Naive B cell (primary cell): Measurements from ENCODE around the gene KRT13. TPM values are rescaled to one million over a fixed set of nuclear protein-coding genes. Genes with fewer than 3 reads are reported as not detected.

Source experiments
- ATAC-seq, 2 donors: fragments of 150-1000 bp; cut with Tn5 transposase; 2 replicates each; pipeline ENCODE4 v1.10.0; 2021; ENCODE audit warnings: low read depth in 2 of 2, mild to moderate bottlenecking in 2 of 2, moderate library complexity in 2 of 2
- DNase-seq: peaks from one replicate; pipeline ENCODE4 v3.0.0; 2022
- H3K27ac Mint-ChIP-seq, 6 donors: one replicate each; pipeline ENCODE4 v1.8.0; 2020 to 2022; ENCODE audit warnings: mild to moderate bottlenecking in 6 of 6, mixed read lengths in 6 of 6, moderate library complexity in 5 of 6, inconsistent platforms in 2 of 6
- H3K27me3 Mint-ChIP-seq, 3 donors: one replicate each; pipeline ENCODE4 v1.8.0; 2021 to 2022; ENCODE audit warnings: mixed read lengths in 3 of 3, mild to moderate bottlenecking in 1 of 3
- H3K36me3 Mint-ChIP-seq, 2 donors: one replicate each; pipeline ENCODE4 v1.8.0; 2020 to 2022; ENCODE audit warnings: mixed read lengths in 2 of 2, inconsistent platforms in 1 of 2, mild to moderate bottlenecking in 1 of 2
- H3K4me1 Mint-ChIP-seq, 3 donors: one replicate each; pipeline ENCODE4 v1.8.0; 2020 to 2022; ENCODE audit warnings: mixed read lengths in 3 of 3, inconsistent platforms in 1 of 3, mild to moderate bottlenecking in 1 of 3, moderate library complexity in 1 of 3
- H3K4me3 Mint-ChIP-seq, 8 donors: one replicate each; pipeline ENCODE4 v1.8.0; 2020 to 2022; ENCODE audit warnings: mild to moderate bottlenecking in 8 of 8, mixed read lengths in 8 of 8, moderate library complexity in 8 of 8, inconsistent platforms in 2 of 8
- H3K9me3 Mint-ChIP-seq, 7 donors: one replicate each; pipeline ENCODE4 v1.8.0; 2020 to 2022; ENCODE audit warnings: mixed read lengths in 7 of 7, mild to moderate bottlenecking in 5 of 7, inconsistent platforms in 2 of 7, moderate library complexity in 1 of 7
- polyA plus RNA-seq, 6 donors: library from polyadenylated mRNA; unstranded; fragments of 300-500 nt; fragmentation: Illumina TruSeq; gene quantifications; one replicate each; pipeline ENCODE4 v1.2.3, GENCODE V29; 2021; ENCODE audit warnings: low read depth in 6 of 6

KRT13 gene
- polyA plus RNA-seq, 6 donors from 2014 or later: not detected

DNA sequence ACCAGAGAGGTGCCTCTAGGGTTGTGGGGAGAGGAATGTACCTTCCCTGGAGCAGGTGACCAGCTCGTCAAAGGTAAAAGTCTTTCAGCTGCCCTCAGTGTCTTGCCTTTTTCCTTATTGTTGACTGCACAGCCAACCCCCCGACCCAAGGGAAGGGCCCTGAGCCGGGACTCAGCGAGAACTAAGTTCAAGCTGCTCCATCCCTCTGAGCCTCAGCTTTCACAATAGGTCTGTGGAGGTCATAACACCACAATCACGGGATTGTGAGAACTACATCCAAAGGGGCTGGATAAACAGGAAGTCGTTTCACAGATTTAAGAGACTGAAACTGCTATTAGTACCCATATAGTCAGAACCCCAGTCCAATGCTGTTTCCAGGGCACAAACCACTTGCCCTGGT, 13.1 kb downstream of the KRT13 start:
- Mint-ChIP-seq H3K4me1 (peaks cover 11 to 21% (median 16%) of the 10 kb centered on the region in 3 donors), H3K27ac (no peak overlapping the region), H3K4me3 (no peak overlapping the region), H3K36me3 (no peaks in the 10 kb centered on the region), H3K27me3 (peaks cover 8 to 27% (median 23%) of the 10 kb centered on the region in 3 donors), H3K9me3 (no peaks in the 10 kb centered on the region)
- ATAC-seq (no peak), DNase-seq (no peak)

DNA sequence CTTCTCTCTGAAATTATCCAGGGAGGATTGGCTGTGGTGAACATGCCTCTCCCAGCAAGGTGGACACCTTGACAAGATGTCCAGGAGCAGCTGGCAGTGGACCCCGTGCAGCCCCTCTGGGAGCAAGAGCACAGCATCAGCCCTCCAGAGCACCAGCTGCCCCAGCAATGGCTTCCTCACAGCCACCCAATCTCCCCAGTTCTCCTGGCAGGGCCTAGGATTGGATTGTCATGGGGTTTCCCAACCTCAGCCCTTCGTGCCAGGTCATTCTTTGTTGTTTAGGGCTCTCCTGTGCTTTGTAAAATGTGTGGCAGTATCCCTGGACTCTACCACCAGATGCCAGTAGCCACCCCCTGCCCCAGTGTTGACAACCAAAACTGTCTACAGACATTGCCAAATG, 13.9 kb downstream of the KRT13 start:
- H3K27me3 Mint-ChIP-seq: peaks cover 8 to 30% (median 23%) of the 10 kb centered on the region in 3 donors
- H3K9me3 Mint-ChIP-seq: no peaks in the 10 kb centered on the region
- H3K36me3 Mint-ChIP-seq: no peaks in the 10 kb centered on the region
- H3K4me3 Mint-ChIP-seq: no peak overlapping the region
- no peak overlapping the region for H3K27ac Mint-ChIP-seq
- ATAC-seq: no peak
- peaks cover 7 to 14% (median 8%) of the 10 kb centered on the region in 3 donors for H3K4me1 Mint-ChIP-seq
- no peak for DNase-seq

DNA sequence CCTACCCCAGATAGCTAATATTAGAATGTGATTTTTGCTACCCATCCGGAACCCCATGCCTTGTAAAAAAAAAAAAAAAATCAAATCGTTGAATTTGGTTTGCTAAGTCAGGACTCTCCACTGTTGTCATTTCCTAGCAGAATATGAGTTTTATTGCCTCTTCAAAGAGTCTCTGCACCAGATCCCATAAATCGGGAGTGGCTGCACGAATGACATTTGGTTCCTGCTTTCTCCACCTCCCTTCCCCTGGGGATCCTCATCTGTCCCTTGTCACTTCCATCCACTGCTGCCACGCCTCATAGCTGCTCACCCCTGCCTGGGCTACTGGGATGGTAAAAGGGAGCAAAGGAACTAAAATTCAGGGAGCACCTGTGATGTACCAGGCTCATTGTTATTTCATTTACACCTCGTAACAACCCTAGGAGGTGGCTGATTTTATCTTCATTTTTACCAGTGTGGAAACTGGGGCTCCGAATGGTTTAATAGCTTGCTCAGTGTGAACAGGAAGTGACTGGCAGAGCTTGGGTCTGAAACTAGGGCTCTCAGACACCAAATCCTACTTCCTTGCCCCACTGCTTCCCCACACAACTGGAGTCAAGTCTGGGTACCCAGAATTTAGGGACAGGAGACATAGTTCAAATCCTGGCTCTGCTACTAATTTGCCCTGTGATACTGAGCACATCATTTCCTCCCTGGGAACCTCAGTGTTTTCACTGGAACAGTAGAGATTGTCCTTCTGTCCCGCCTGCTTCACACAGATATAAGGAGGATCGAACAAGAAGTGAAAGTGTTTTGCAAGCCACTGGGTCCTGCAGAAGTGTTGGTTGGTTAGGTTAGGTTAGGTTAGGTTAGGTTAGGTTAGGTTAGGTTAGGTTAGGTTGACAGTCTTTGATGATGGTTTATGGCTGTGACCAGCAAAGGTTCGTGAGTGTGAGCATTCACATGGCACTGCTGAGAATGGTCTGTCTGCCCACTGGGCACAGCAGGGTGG, 15.1 kb downstream of the KRT13 start:
- ATAC-seq (no peak), DNase-seq (no peak)
- peaks cover 8 to 39% (median 24%) of the 10 kb centered on the region in 3 donors for H3K27me3 Mint-ChIP-seq
- H3K4me3 Mint-ChIP-seq: no peak overlapping the region
- peak overlapping the region in 3 of 6 donors; percentile 44 to 91 (median 56) for H3K27ac Mint-ChIP-seq
- H3K4me1 Mint-ChIP-seq: peaks cover 5 to 10% (median 7%) of the 10 kb centered on the region in 3 donors
- H3K9me3 Mint-ChIP-seq: no peaks in the 10 kb centered on the region
- no peaks in the 10 kb centered on the region for H3K36me3 Mint-ChIP-seq

DNA sequence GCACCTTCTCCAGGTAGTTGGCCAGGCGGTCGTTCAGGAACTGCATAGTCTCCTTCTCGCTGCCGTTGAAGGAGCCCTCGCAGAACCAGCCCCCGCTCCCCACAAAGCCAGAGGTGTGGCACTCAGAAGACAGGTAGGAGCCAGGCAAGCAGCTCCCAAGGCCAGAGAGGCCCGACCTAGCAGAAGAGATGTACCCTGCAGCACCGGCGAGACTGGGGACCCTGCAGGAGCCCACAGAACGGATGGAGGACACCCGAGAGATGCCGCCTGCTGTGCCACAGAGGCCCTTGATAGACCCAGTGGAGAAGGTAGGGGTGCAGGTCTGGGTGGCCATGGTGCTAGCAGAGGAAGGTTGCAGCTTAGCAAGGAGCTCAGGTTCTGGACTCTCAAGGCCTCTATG, 15.9 kb downstream of the KRT13 start, which contains the start of gene KRT36:
Gene KRT36, minus strand, starts transcription at position 380 of the 400 bp plus-strand sequence. Its CDS starts 46 bp downstream, at position 334.
- Mint-ChIP-seq H3K27ac (peak within 1 kb of the TSS in 3 of 6 donors; percentile 44 to 91 (median 56)), H3K9me3 (no peaks in the 10 kb centered on the region), H3K4me1 (peaks cover 5 to 10% (median 7%) of the 10 kb centered on the region in 3 donors), H3K27me3 (peaks cover 8 to 45% (median 26%) of the 10 kb centered on the region in 3 donors), H3K36me3 (no peaks in the 10 kb centered on the region), H3K4me3 (no peak within 1 kb of the TSS)
- no peak for ATAC-seq
- no peak for DNase-seq

DNA sequence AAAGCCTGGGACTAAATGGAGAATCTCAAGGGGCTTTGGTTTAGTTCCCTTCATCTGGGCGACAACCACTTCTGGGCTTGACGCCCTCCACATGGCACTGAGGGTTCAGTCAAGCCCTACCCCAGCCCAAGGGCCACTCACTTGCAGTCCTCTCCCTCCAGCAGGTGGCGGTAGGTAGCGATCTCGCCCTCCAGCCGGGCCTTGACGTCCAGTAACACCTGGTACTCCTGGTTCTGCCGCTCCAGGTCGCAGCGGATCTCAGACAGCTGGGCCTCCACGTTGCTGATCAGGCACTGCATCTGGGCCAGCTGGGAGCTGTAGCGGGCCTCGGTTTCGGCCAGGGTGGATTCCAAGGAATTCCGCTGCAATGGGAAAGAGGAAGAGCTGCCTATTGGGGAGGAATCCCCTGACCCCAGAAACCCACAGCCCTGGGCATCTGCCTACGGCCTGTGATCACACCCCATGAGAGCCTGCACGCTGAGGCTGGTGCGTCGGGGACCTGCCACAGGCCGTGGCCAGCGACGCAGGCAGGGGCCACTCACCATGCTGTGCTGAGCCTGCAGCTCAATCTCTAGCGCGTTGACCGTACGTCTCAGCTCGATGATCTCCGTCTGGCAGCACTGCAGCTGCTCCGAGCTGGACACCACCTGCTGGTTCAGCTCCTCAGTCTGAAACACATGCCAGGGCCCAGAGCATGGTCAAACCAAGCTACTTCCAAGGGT, 18.4 kb downstream of the KRT13 start:
- no peaks in the 10 kb centered on the region for H3K36me3 Mint-ChIP-seq
- DNase-seq (no peak), ATAC-seq (no peak)
- peak overlapping the region in 1 of 6 donors; percentile 76 for H3K27ac Mint-ChIP-seq
- H3K4me1 Mint-ChIP-seq: peaks cover 5 to 10% (median 7%) of the 10 kb centered on the region in 3 donors
- H3K27me3 Mint-ChIP-seq: peaks cover 8 to 40% (median 25%) of the 10 kb centered on the region in 3 donors
- no peaks in the 10 kb centered on the region for H3K9me3 Mint-ChIP-seq
- no peak overlapping the region for H3K4me3 Mint-ChIP-seq

DNA sequence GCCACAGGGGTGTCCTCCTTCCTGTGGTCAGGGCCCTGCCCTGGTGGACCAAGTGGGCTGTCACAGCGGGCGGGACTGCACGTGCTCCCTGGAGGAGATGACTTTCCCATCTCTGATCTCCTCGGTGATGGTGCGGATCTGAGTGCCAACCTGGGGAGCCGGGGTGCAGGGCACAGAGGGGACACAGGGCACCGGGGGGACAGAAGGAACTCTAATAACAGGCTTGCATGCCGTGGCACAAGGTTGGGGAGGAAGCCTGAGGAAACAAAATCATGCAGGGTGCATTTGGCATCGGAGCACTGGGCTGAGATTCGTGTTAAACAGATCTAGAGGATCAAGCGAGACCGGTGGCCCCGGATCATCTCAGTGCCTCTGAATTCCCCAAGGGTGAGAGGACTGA, 19.1 kb downstream of the KRT13 start:
- Mint-ChIP-seq H3K27me3 (peaks cover 8 to 33% (median 25%) of the 10 kb centered on the region in 3 donors), H3K27ac (no peak overlapping the region), H3K4me3 (no peak overlapping the region), H3K9me3 (no peaks in the 10 kb centered on the region), H3K4me1 (peaks cover 5 to 10% (median 7%) of the 10 kb centered on the region in 3 donors), H3K36me3 (no peaks in the 10 kb centered on the region)
- ATAC-seq (no peak), DNase-seq (no peak)

DNA sequence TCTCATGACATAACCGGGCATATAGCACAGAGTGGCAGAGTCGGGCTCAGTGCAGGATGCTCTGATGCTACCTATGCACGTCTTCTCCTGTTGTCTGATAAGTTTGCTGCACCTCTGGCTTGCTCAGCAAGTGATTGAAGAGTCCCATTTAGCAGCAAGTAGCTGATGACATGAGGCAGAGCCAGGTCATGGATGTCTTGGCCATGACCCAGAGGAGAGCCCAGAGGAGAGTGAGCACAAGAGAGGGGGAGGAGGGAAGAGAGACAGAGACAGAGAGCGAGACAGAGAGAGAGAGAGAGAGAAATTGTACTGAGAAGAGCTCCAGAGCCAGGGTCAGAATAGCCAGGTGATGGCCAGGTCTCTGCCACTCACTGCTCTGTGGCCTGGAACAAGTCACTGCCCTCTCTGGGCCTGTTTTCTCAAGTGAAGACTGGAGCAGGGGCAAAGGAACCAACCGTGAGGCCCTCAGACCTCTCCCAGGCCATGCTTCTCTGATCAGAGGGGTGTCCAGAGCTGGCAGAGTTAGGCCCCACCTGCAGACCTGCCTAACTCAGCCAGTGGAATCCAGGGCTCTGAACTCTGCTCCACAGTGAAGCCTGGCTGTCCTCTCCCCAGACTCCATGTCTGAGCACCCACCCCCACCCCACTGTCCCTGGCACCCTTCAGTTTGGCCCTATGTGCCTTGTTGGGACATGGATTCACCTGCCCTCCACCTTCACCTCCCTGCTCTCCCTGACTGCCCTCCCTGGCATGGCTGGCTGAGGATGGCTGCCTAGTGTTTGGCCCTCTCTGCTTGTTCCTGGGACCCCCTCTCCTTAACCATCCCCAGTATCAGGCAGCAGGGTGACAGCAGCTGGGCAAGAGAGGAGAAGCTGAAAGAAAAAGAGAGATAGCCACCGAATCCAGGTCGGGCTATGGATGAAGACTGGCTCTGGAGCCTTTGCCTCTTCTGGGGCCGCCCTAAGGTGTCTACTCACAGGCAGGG, 20.2 kb downstream of the KRT13 start:
- peak overlapping the region in 1 of 8 donors; percentile 56 for H3K4me3 Mint-ChIP-seq
- H3K4me1 Mint-ChIP-seq: peaks cover 2 to 3% (median 3%) of the 10 kb centered on the region in 3 donors

DNA sequence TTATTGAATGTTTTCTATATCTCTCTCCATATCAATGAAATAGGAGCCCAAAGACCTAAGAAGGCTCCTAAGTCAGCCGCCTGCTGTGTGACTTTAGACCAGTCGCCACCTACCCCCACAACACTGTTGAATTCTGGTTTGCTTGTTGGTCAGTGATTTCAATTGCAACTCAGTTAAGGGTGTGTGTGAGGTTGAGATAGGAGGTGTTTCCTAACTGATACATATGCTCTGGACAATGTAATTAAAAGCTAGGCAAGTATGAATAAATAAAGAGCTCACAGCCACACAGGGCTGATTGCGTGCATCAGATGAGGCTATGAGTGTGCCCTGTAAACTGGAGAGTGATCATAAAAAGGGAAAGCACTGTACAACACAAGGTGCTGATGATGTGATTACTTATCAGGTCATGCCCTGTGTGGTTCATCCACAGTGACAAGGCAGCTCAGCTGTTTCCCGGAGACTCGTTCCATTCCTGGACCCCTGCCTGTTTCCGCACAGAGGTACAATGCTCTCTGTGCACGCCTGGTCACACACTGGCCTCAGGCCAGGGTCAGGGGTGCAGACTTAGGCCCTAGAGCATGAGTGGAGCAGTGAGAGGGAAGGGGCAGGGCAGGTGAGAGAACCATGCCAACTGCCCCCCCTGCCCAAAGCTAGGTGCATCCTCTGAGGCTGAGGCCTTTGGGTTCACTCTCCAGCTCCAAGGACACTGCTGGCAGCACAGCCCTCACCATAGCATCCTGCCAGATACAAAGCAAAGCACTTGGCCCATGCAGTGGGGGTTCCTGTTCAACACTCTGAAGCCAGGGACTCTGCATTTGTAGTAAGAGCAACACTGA, 21.2 kb downstream of the KRT13 start:
- ATAC-seq (no peak), DNase-seq (no peak)
- Mint-ChIP-seq H3K4me3 (no peak overlapping the region), H3K9me3 (no peaks in the 10 kb centered on the region), H3K27ac (no peak overlapping the region), H3K4me1 (peaks cover 5 to 7% (median 6%) of the 10 kb centered on the region in 3 donors), H3K27me3 (peaks cover 3 to 33% (median 16%) of the 10 kb centered on the region in 3 donors), H3K36me3 (no peaks in the 10 kb centered on the region)

More for the DNA sequence above, 20.2 kb downstream of the KRT13 start:
- no peak for ATAC-seq
- Mint-ChIP-seq H3K36me3 (no peaks in the 10 kb centered on the region), H3K9me3 (no peaks in the 10 kb centered on the region), H3K27ac (peak overlapping the region in 1 of 6 donors; percentile 53), H3K27me3 (peaks cover 3 to 33% (median 16%) of the 10 kb centered on the region in 3 donors)
- DNase-seq: no peak

DNA sequence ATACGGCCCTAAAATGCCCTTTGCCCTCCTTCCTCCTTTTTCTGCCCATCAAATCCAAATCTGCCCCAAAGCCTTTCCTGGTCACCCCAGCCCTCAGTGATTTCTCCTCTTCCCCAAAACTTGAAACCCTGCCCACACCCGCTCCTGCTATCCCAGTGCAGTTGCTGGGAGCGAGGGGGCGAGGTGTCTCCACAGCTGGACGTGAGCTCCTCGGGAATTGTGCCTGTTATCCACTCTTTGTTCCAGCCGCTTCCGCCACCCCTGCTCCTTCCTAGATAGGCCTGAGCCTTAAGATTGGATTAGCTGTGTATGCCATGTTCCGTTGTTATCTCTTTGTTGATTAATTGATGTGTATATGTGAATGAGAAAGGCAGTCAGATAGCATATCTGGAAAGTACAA, 21.9 kb downstream of the KRT13 start:
- Mint-ChIP-seq H3K9me3 (no peaks in the 10 kb centered on the region), H3K36me3 (no peaks in the 10 kb centered on the region), H3K4me3 (no peak overlapping the region), H3K27ac (no peak overlapping the region), H3K27me3 (peaks cover 3 to 26% (median 16%) of the 10 kb centered on the region in 3 donors), H3K4me1 (peaks cover 5 to 10% (median 6%) of the 10 kb centered on the region in 3 donors)
- DNase-seq: no peak
- no peak for ATAC-seq

DNA sequence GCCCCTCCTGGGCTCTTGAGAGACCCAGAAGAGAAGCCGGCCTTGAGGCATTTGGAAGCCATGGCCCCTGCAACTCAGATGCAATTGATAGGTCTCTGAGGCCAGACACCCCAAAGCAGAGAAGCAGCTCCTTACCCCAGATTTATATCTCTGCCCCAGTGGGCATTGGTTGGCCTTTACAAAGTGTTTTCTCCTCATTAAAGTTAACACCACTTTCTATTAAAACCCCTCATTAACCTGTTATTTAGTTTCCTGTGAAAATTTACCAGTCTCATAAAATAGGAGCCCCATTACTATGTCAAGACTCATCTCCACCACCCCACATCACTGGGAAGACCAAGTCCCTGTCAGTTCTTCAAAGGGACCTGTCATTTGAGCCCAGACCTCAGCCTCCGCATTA, 24.4 kb downstream of the KRT13 start, which contains the start of gene KRT35:
Gene KRT35, minus strand, starts transcription at position 116 of the 400 bp plus-strand sequence. Its CDS starts 54 bp downstream, at position 62.
- no peaks in the 10 kb centered on the region for H3K9me3 Mint-ChIP-seq
- no peak within 1 kb of the TSS for H3K4me3 Mint-ChIP-seq
- no peaks in the 10 kb centered on the region for H3K36me3 Mint-ChIP-seq
- peaks cover 0 to 18% (median 16%) of the 10 kb centered on the region in 3 donors for H3K27me3 Mint-ChIP-seq
- no peak within 1 kb of the TSS for H3K27ac Mint-ChIP-seq
- DNase-seq (no peak), ATAC-seq (no peak)
- peaks cover 5 to 10% (median 6%) of the 10 kb centered on the region in 3 donors for H3K4me1 Mint-ChIP-seq

DNA sequence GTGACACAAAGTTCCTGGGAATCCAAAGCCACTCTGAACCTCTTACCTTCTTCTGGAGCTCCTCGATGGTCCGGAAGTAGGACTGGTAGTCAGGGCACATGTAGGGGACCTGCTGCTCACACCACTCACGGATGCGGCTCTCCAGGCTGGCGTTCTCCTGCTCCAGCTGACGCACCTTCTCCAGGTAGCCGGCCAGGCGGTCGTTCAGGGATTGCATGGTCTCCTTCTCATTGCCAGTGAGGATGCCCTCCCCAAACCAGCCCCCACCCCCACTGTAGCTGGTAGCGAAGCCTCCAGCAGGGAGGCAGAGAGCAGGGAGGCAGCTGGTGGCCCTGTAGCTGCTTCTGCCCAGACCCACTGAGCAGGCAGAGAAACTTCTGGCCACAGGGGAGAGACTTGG, 24.8 kb downstream of the KRT13 start:
- no peak for DNase-seq
- H3K27ac Mint-ChIP-seq: no peak overlapping the region
- ATAC-seq: no peak
- H3K36me3 Mint-ChIP-seq: no peaks in the 10 kb centered on the region
- H3K27me3 Mint-ChIP-seq: peaks cover 0 to 16% (median 13%) of the 10 kb centered on the region in 3 donors
- H3K4me1 Mint-ChIP-seq: peaks cover 5 to 10% (median 6%) of the 10 kb centered on the region in 3 donors
- no peak overlapping the region for H3K4me3 Mint-ChIP-seq
- H3K9me3 Mint-ChIP-seq: no peaks in the 10 kb centered on the region

DNA sequence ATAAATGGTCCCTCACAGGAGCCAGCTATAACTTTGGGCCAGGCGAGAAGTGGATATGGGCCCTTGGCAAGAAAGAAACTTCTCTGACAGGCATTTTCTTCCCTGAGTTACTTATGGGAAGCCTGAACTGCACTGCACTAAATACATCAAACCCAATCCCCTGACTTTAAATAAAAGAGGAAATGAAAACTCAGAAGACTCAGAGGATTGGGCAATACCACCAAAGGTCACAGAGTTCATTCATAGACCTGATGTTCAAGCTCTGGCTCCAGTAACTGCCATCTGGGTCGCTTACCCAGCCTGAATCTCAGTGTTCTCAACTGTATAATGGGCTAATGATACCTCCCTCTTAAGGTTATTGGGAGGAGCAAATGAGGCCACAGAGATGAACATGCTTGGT, 25.3 kb downstream of the KRT13 start:
- Mint-ChIP-seq H3K27ac (no peak overlapping the region), H3K4me3 (no peak overlapping the region), H3K36me3 (no peaks in the 10 kb centered on the region), H3K27me3 (peaks cover 0 to 14% (median 12%) of the 10 kb centered on the region in 3 donors), H3K9me3 (no peaks in the 10 kb centered on the region), H3K4me1 (peaks cover 5 to 10% (median 6%) of the 10 kb centered on the region in 3 donors)
- DNase-seq: no peak
- peak; percentile 57 to 65 for ATAC-seq
